ENCODE measurements around the gene RAPGEF4.
A peak's percentile ranks its signal among the peaks of the same experiment; 100 is the strongest.

DNA sequence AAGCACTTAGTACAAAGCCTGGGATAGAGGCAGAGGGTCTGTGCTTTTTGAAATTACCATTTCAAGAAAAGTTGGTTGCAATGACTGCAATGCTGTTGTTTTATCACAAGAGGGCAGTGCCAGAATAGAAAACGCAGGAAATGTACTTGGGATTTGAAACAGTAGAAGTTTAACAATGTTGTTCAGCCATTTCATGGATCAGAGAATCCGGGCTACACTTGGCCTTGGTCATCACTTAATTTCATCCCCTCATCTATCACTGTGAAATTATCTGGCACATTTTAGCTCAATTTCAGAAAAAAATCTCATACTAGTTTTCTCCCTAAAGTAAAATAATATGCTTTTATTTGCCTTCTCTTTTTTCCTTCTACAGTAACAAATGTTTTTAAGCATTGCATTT, 70.8 kb downstream of the RAPGEF4 start:
- TF ChIP-seq, protein P1, sequence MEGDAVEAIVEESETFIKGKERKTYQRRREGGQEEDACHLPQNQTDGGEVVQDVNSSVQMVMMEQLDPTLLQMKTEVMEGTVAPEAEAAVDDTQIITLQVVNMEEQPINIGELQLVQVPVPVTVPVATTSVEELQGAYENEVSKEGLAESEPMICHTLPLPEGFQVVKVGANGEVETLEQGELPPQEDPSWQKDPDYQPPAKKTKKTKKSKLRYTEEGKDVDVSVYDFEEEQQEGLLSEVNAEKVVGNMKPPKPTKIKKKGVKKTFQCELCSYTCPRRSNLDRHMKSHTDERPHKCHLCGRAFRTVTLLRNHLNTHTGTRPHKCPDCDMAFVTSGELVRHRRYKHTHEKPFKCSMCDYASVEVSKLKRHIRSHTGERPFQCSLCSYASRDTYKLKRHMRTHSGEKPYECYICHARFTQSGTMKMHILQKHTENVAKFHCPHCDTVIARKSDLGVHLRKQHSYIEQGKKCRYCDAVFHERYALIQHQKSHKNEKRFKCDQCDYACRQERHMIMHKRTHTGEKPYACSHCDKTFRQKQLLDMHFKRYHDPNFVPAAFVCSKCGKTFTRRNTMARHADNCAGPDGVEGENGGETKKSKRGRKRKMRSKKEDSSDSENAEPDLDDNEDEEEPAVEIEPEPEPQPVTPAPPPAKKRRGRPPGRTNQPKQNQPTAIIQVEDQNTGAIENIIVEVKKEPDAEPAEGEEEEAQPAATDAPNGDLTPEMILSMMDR (IDR thresholded peaks at IDR 0.05), result peak; percentile 55 to 79 (median 74)
- TF ChIP-seq POLR2AphosphoS5 (IDR thresholded peaks at IDR 0.05), result no peak
- TF ChIP-seq POLR2A (IDR thresholded peaks at IDR 0.05), result no peak
- no peak for TF ChIP-seq EP300 (IDR thresholded peaks at IDR 0.05)

All from sigmoid colon (tissue), 4 donors.